ENCODE measurements around the gene PIR.

PIR gene

DNA sequence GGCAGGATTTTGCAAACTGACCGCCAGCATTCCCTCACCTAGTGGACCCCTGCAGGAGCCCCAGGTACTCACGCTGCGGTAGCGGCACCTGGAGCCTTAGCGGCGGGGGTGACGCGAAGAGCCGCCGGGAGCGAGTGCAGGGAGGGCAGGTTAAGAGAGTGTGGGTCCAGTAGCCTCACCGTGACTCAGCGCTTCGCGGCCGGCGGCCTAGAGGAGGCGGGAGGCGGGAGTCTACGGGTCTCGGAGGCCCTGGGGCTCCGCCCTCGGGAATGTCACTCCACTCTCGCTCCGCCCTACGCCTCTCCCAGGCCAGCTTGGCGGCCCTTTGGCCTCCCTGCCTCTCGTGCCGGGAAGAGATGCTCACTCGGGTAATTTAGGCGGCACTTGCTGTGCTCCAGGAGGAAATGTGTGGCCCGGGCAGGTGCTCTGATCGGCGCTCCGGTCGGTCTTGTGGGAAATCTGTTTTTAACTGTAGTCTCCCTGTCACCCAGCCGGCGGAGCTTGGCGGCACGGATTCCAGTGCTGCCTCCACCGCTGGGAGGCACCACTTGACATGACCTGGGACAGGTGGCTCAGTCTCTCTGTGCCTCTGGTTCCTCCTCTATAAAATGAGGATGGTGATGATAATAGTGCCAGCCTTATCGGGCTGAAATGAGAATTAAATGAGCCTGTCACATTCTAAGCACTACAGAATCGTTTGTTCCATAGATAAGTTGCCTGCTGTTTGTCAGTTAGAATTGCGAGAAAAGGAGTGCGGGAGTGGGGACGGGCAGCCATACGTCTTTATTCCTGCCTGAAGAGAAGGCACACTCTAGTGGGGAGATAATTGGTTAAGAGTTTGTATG lies at the start of gene PIR:
Gene PIR (minus strand): TSS at position 216 of the 845 bp plus-strand sequence. CDS start 2,076 bp downstream, outside the sequence.
- FAIRE-seq, result no peak

DNA sequence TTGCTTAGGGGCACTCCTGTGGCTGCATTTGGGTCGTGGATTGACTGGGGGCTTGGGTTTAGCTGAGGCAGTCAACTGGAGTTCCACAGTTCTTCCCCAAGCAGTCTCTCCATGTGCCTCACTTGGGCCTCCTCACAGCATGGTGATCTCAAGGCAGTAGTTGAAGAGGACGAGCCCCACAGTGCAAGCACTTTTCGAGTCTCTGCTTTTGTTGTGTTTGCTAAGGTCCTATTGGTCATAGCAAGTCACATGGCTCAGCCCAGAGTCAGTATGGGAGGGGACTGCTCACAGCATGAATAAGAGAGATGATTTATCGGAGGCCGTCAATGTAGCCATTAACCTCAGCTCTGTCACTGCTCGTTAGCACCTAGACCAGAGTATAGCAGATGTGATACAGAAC lies 37.2 kb upstream of the PIR start:
- no peak for FAIRE-seq

DNA sequence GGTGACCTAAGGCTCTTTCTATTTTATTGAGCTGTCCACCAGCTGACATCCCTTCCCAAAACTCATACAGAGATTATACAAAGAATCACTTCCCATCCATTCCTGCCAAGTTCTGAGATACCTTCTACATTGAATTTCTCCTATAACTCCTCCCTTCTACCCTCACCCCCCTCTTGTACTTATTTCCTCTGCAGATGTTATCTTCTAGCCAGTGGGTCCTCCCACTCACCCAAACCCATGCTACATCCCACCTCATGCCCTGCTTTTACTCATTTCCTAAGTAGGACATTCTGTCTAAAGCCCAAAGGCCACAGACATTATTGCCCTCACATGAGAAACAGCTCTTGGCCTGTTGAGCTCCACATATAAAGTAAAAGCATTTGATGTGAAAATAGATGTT lies 36.0 kb upstream of the PIR start:
- FAIRE-seq, result no peak

DNA sequence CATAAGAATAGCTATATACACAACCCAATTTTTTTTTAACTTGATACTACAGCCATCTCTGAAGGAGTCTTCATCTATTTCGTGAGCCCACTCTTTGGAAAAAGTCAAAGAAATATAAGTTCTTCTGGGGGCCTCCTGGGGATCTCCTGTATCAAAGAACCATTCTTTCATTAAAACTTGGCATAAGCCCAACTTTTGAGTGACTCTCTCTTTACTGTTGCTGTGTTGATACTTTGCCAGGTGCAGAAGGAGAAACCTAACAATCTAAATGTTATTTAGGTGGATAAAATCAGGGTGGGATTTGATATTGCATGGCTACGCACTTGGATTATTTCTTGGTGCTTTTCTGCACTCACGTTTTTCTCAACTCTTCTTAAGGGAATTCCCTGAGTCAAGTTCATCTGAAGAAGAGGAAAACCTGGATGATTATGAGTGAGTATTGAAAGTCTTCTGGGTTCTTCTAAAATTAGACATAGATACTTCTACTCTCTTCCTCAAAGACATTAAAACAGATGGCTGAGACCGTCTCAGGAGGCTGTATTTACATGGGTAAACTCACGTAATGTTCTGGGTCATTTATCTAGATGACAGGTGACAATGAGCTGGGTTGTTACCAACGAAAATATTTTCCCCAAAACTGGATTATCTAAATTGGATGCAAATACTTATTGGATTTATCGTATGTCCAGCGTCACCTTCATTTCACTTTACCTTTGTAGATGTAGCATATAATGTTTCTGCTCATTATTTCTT lies 32.7 kb upstream of the PIR start:
- no peak for FAIRE-seq

DNA sequence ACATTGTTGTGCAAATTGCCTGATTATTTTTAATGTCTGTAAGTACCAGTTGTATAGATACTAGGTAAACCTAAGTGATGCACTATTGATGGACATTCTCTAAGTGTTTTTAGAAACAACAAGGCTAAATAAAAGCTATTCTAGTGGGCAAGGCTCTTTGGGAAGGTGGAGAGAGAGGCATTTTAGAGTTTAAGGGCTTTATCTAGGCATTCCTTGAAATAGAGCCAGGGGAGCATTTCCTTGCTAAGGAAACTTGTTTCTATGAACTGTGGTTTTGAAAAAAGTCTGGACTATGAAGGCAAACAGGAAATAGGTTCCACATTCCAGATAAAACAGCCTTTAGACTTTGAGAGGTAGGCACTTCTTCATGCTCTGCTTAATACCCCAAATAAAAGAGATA lies 31.3 kb upstream of the PIR start:
- FAIRE-seq, result peak; percentile 76

DNA sequence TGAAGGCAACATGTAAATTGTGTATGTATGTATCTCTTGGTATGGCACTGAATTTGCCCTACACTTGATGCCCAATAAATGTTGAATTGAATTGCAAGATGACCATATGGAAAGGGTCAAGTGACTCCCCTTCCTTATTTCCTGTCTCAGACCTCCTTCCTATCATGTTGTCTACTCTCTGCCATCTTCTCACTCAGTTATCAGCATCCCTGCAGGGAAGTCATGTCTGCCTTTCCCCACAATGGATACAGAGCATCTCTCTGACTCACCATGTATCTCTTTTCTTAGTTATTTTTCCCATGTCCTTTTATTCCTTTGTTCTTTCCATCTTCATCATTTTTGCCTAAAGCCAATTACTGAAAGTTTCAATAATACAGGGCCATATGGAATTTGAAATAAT lies 30.0 kb upstream of the PIR start:
- no peak for FAIRE-seq

DNA sequence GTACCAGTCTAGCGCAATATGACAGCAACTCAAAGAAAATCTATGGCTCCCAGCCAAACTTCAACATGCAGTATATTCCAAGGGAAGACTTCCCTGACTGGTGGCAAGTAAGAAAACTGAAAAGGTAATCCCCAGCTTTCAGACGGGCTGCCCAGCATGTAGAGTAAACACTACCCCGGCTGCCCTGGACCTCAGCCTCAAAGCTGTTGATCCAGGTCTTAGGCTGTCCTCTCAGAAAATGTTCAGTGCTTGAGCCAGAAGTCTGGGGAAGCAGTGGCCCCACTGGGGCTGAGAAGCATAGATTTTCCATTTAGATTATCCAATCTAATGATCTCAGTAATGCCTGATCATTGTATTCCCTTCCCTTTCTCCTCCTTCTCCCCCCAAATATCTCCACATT lies 29.3 kb upstream of the PIR start:
- FAIRE-seq, result no peak

DNA sequence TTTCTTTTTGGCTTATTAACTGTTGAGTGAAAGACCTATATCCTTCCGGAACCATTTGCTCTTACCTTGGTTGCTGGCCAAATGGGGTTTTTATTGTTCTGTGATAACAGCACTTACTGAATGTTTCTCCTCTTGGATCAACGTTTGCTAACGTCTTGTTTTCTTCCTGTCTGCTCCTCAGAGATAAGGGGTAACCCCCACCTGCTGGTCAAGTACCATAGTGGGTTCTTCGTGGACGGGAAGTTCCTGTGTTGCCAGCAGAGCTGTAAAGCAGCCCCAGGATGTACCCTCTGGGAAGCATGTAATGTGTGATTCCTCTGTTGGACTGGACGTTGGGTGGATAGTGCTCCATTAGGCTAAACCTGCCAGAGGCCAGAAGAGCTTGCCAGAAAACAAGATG lies 22.8 kb upstream of the PIR start:
- FAIRE-seq, result no peak

DNA sequence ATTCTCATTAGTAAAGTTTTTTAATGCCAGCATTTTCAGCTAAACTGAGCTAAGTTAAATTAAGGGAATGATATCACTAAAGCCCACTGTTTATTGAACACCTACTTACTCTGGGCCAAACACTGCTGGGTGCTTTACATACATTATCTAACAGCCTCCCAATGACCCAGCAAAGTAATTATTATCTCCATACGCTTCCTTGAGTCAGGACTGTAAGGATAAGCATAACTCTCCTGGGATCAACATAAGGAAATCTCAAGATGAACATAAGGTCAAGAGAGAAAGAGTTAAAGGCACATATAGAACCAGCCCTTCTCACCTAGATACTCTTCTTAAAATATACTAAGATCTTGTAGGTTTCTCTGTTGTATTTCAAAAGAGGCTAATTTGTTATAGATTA lies 21.1 kb upstream of the PIR start:
- FAIRE-seq, result no peak

DNA sequence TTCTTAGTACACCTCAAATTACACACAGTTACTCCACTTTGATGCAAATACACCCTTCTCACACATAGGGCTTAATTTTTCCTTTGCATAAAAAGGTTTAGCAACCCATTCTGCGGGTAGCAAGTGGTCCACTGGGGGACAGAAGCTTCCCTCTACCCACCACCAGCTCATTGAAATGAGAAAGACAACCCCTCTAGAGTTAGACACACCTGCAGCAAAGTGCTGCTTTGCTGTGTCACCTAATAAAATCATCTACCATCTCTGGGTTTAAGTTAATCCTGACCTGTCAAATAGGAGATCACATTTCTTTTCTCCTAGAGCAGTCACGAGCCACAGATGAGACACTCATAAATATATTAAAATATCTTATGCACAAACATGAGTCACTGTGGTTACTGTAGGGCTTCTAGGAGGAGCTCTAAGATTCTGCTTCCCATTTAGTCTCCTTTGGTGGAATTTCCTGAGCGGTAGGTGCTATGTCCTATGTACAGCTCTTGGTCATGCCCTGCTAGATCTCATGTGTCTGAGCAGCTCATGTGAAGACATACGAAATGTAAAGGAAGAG lies 19.4 kb upstream of the PIR start:
- no peak for FAIRE-seq

DNA sequence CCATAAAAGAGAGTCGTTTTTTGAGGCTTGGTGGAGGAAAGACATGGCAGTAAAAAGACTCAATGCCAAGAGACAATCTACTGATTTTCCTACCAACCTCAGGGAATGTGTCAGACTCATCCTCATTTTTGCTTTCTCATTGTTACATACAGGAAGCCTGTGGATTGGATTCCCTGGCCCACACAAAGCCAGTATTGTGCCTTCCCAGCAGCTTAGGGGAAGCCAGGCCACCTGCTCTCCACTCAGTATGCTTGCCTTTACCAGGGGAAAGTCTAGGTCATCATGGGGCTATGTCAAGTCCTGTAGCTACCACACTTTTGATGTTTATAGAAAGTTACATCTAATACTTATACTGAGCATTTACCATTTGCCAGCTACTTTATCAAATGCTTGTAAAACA lies 18.4 kb upstream of the PIR start:
- no peak for FAIRE-seq

DNA sequence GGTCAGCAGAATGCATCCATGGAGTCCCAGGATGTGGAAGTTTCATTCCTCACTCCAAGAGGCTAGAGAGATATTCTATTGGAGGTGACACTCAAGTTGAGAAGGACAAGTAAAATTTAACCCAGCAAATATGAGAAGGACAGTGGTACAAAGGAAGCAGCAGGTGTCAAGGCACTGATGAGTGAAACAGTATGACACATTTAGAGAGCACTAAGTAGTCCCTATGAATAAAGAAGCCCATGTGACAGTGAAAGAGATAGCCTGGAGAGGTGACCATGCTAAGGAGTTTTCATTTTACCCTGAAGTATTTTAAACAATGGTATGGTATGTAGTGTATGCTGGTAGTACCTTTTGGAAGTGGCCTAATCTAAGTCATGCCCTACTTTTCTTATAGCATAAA lies 16.7 kb upstream of the PIR start:
- no peak for FAIRE-seq

DNA sequence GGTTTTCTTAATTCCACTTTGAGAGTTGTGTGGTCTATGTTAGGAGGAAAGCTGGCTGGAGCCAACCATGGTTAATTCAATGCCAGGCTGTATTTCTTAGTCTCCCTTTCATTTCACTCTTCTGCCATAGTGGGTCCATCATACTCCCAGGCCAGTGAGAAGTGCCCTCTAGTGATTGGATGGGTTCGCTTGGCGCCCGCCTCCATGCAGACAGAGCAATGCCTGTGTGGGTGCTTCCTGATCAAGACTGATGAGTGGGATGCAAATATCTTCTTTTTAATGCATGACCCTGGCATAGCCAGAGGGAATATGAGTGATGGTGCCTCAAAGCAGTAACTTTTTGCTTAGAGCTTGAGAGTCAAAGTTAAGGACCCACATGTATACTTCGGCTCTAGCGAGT lies 13.9 kb upstream of the PIR start:
- no peak for FAIRE-seq

DNA sequence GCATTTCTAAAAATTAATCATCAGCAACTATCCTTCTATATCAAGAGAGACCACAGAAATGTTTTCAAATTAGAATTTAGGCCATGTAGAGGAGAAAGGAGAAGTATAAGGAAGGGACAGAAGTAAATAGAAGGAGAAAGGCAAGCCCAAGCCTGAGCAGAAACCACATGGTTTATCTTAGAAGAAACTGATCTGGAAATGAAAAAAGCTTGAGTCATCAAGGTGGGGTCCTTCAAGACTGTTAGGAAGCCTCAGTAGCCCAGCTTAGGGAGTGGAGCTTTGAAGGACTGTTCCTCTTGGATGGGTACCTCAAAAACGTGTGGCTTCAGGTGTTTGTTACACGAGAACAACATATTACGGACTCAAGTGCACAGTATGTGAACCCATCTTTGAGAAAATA lies 12.0 kb upstream of the PIR start:
- no peak for FAIRE-seq

DNA sequence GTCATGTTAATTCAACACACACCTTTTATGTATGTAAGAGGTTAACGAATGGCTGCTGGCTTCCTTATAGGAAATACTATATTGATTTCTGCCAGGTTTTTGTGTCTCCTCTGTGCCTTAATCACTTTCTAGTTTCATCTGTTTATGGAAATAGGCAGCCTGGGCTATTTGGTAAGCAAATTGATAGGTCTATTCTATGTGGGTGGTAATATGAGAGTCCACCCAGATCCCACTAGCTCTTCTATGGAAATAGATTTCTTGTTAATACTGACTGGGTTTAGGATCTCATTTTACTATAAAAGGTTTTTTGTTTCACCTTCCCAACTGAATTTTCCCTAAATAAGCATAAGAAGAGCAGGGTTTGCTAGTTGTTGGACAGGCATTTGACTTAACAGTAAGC lies 11.5 kb upstream of the PIR start:
- FAIRE-seq, result no peak

DNA sequence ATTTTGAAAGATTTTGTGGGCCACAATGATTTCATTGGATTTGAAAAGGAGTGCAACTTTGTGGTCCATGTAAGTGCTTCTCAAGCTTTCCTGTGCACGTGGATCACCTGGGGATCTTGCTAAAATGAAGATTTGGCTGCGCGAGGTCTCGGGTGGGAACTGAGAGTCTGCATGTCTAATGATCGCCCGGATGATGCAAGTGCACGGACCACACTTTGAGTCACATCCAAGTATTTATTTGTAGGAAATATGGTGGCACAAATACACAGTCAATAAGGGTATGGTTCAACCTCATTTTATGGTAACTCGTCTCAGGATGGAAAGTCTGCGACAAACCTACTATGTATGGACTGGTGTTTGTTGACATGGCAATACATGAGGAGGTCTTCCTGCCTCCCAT lies 8.4 kb upstream of the PIR start:
- FAIRE-seq, result no peak

DNA sequence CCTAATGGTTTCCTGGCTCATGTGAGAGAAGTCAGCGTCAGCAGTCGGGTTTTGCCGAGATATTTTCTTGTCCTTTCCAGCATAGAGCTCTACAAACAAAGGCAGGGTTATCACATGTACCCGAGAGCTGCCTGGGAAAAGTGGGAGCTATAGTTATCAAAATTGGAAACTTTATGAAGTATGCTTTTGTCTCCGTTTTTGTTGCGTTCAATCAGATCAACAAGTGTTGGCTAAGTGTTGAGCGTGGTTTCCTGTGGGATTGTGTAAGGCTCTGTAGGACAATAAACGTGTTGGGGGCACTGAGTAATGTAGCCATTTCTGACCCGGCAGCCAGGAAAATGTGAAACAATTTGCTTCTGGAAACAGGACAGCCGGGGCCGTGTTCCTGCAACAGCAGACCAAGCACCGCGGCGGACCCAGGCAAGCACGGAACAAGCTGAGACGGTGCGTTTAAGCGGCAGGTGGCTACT lies 7.4 kb upstream of the PIR start, which contains the start of gene BMX:
Gene BMX (plus strand): TSS at position 311 of the 470 bp plus-strand sequence. CDS start 7,547 bp downstream, outside the sequence.
- FAIRE-seq, result no peak

DNA sequence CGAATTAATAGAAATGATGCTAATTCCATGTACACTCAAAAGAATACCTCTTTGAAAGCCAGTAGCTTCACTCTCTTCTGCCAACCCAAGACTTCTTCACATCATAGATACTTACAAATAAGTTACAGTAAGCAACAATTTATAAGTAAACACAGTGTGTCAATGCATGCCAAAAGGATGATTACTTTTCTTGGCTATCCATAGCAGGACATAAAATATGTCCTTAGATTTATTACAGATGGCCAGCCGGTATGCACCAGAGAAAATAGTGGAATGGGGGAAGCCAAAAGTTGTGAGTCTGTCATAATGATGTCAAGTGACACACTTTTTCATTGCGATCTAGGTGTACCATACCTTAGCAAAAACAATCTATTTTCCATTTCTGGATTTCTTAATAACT lies 6.8 kb upstream of the PIR start:
- no peak for FAIRE-seq

DNA sequence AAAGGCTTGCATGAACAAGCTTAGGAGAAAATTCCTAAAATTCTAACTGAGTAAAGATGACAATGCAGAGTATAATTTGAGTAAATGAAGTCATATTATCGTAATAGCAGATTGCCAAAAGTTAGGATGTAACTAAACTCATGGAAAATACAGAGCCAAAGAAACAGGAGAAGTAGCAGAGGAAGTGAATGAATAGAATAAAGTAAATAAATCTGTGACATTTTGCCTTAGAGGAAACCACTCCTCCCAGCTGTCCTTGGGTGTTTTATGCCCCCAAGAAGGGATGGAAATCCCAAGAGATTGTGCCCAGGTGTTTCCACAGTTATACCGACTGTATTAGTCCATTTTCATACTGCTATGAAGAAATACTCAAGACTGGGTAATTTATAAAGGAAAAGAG lies 5.6 kb upstream of the PIR start:
- peak; percentile 30 for FAIRE-seq

DNA sequence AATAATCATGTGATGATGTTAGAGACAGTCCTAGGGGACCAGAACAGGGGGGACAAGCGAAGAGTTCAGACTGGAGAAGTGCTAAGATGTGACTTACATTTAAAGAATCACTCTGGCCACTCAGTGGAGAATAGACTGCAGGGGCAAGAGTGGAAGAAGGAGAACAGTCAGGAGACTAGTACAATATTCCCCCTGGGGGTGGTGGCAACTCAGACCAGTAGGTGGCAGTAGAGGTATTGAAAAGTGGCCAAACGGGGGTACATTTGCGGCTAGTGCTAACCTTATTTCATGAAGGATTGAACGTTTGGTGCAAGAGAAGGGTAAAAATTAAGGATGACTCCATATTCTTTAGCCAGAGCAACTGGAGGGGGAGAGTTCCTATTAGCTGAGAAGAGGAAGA lies 4.7 kb upstream of the PIR start:
- FAIRE-seq, result no peak

DNA sequence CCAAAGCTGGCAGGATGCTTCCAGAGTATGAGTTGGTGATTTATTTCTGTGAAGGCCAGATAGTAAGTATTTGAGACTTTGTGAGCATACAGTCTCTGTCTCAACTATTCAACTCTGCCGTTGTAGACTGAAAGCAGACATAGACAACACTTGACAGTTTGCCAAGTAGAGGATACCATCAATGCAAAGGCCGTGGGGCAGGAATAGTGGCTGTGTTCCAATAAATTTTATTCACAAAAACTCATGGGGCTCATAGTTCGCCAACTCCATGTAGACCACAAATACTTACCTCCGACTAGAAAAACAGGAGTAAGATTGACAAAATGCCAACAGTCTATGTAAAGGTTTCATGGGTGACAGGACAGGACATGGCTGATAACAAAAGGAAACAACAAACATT lies 3.7 kb upstream of the PIR start:
- no peak for FAIRE-seq

DNA sequence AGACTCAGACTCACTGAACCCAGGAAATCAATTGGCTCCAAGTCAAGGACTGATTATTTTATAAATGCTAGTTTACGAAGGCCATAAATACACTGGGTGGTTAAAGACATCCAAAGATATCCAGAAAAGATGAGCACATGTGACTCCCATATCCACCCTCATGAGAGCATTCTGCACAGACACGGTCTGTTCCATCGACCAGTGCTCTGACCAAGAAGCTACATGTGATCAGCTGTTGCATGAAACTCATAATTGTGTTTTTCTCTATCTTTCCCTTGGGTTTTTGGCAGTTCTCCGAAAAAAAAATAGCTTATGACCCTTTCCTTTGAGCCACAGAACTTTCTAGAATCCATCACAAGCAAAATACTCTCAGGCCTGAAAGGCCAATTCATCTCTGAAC lies 2.7 kb upstream of the PIR start:
- FAIRE-seq, result no peak

DNA sequence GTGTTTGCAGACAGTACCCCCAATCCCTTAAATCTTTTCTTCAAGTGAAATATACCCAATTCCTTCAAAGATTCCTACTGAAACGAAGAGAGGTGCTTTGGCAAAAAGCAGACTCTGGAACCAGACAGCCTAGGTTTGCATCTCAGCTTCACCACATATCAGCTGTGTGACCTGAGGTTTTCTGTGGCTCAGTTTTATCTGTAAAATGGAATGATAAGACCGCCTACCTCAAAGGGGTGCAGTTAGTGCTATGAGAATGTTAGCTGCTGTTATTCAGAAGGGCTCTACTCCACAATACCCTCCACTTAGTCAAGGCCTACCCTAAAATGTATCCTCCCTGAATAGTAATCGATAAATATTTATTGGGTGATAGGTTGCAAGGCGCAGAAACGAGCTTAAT lies 664 bp downstream of the PIR start:
- FAIRE-seq, result no peak

DNA sequence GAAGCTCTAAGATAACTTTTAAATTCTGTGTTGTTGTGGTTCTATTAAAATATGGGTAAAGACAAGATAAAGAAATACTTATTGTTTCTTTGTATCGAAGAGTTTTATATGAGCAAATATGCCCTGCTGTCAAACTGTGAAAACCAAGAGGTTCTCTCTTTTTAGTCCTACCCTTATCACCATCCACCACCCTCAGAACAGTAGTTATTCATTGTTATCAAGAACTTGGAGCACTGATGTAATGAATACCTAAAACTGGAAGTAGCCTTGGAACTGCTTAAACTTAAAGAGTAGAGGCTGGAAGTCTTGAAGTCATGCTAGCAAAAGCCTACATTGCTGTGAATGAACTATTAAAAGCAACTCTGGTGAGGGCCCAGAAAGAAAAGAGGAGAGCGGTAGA lies 9.2 kb downstream of the PIR start:
- FAIRE-seq, result no peak
